WTC11 (cell line): Measurements from ENCODE around the gene NCOA3. TPM values are rescaled to one million over a fixed set of nuclear protein-coding genes. Genes with fewer than 3 reads are reported as not detected.

Source experiments
- ATAC-seq: fragments of 200-7000 bp; cut with Tn5 transposase; 2 replicates; pipeline ENCODE4 v1.10.0; 2021; ENCODE audit warnings: mild to moderate bottlenecking, moderate library complexity
- CTCF ChIA-PET: fragments of 300-600 bp; sonication (Branson Sonifier 250); formaldehyde crosslinking; loops from one replicate; lab custom pipeline; 2021; ENCODE audit warnings: antibody characterized with exemption; lab: Charles Lee
- POLR2A ChIA-PET: fragments of 350-600 bp; sonication (Branson Sonifier 250); formaldehyde crosslinking; loops from one replicate; lab custom pipeline; 2021; ENCODE audit warnings: antibody characterized with exemption; lab: Charles Lee
- DNase-seq: peaks from one replicate; pipeline ENCODE4 v3.0.0; 2021; ENCODE audit warnings: low spot score
- H3K27ac Mint-ChIP-seq: 2 replicates; pipeline ENCODE4 v1.8.0; 2021; ENCODE audit warnings: mixed read lengths
- H3K27me3 Mint-ChIP-seq: 2 replicates; pipeline ENCODE4 v1.8.0; 2021; ENCODE audit warnings: low read depth, mild to moderate bottlenecking, moderate library complexity, mixed read lengths
- H3K36me3 Mint-ChIP-seq: 2 replicates; pipeline ENCODE4 v1.8.0; 2021; ENCODE audit warnings: mixed read lengths
- H3K4me1 Mint-ChIP-seq: 2 replicates; pipeline ENCODE4 v1.8.0; 2022; ENCODE audit warnings: mixed read lengths
- H3K4me3 Mint-ChIP-seq: 2 replicates; pipeline ENCODE4 v1.8.0; 2021; ENCODE audit warnings: mild to moderate bottlenecking, moderate library complexity, mixed read lengths
- H3K9me3 Mint-ChIP-seq: 2 replicates; pipeline ENCODE4 v1.8.0; 2021; ENCODE audit warnings: mixed read lengths
- CBFB ChIP-seq: sonication (generic); formaldehyde crosslinking; IDR thresholded peaks from 2 replicates; pipeline ENCODE4 v1.8.1; 2022; ENCODE audit warnings: mild to moderate bottlenecking, low read depth, missing genetic modification reagents
- CREB1 ChIP-seq: sonication (generic); formaldehyde crosslinking; IDR thresholded peaks from 2 replicates; pipeline ENCODE4 v1.8.0; 2023; ENCODE audit warnings: mild to moderate bottlenecking, missing genetic modification reagents
- FOXJ3 ChIP-seq: sonication (generic); formaldehyde crosslinking; IDR thresholded peaks from 2 replicates; pipeline ENCODE4 v1.9.0; 2021; ENCODE audit warnings: missing genetic modification reagents, mild to moderate bottlenecking, borderline replicate concordance
- FOXP4 ChIP-seq: sonication (generic); formaldehyde crosslinking; IDR thresholded peaks from 2 replicates; pipeline ENCODE4 v1.8.0; 2022; ENCODE audit warnings: mild to moderate bottlenecking, missing genetic modification reagents
- GTF2I ChIP-seq: fragments of 250-450 bp; sonication (Bioruptor Pico); conservative IDR thresholded peaks from 2 replicates; pipeline ENCODE4 v1.4.0; 2021; ENCODE audit warnings: mild to moderate bottlenecking
- IRF2 ChIP-seq: sonication (generic); formaldehyde crosslinking; IDR thresholded peaks from 2 replicates; pipeline ENCODE4 v1.8.0; 2022; ENCODE audit warnings: low read depth, missing genetic modification reagents, borderline replicate concordance
- NFATC4 ChIP-seq: fragments of 250-450 bp; sonication (Bioruptor Pico); IDR thresholded peaks from 2 replicates; pipeline ENCODE4 v1.9.0; 2021; ENCODE audit warnings: mild to moderate bottlenecking
- RORB ChIP-seq: fragments of 250-450 bp; sonication (Bioruptor Pico); IDR thresholded peaks from 2 replicates; pipeline ENCODE4 v1.9.0; 2021; ENCODE audit warnings: mild to moderate bottlenecking
- SMAD3 ChIP-seq: sonication (generic); formaldehyde crosslinking; IDR thresholded peaks from 2 replicates; pipeline ENCODE4 v1.8.0; 2022; ENCODE audit warnings: missing genetic modification reagents, mild to moderate bottlenecking, borderline replicate concordance
- STAT6 ChIP-seq: sonication (generic); formaldehyde crosslinking; conservative IDR thresholded peaks from 2 replicates; pipeline ENCODE4 v1.8.1; 2023; ENCODE audit warnings: mild to moderate bottlenecking, low read depth, missing genetic modification reagents, moderate library complexity
- USF1 ChIP-seq: sonication (generic); formaldehyde crosslinking; IDR thresholded peaks from 2 replicates; pipeline ENCODE4 v1.8.0; 2022; ENCODE audit warnings: mild to moderate bottlenecking, missing genetic modification reagents
- ZBTB21 ChIP-seq: sonication (generic); formaldehyde crosslinking; IDR thresholded peaks from 2 replicates; pipeline ENCODE4 v1.8.1; 2023; ENCODE audit warnings: mild to moderate bottlenecking, missing genetic modification reagents, borderline replicate concordance
- ZNF138 ChIP-seq: sonication (generic); formaldehyde crosslinking; conservative IDR thresholded peaks from 2 replicates; pipeline ENCODE4 v1.8.1; 2022; ENCODE audit warnings: mild to moderate bottlenecking, moderate library complexity, missing genetic modification reagents
- ZNF232 ChIP-seq: sonication (generic); formaldehyde crosslinking; IDR thresholded peaks from 2 replicates; pipeline ENCODE4 v1.8.0; 2022; ENCODE audit warnings: mild to moderate bottlenecking, missing genetic modification reagents
- ZNF425 ChIP-seq: fragments of 250-450 bp; sonication (Bioruptor Pico); conservative IDR thresholded peaks from 2 replicates; pipeline ENCODE4 v1.9.0; 2021; ENCODE audit warnings: mild to moderate bottlenecking
- ZNF671 ChIP-seq: fragments of 250-450 bp; sonication (Bioruptor Pico); IDR thresholded peaks from 2 replicates; pipeline ENCODE4 v1.8.0; 2021; ENCODE audit warnings: mild to moderate bottlenecking
- total RNA-seq: library from RNA; stranded (reverse); gene quantifications from 3 replicates; pipeline ENCODE4 v1.2.3, GENCODE V29; 2021
- TF ChIP-seq, protein P1 (sequence below): sonication (generic); formaldehyde crosslinking; IDR thresholded peaks from 2 replicates; pipeline ENCODE4 v1.8.1; 2023; ENCODE audit warnings: mild to moderate bottlenecking, missing genetic modification reagents
- TF ChIP-seq, protein P2 (sequence below): fragments of 250-450 bp; sonication (Bioruptor Pico); IDR thresholded peaks from 2 replicates; pipeline ENCODE4 v1.9.0; 2021; ENCODE audit warnings: mild to moderate bottlenecking
- TF ChIP-seq, protein P3 (sequence below): sonication (generic); formaldehyde crosslinking; IDR thresholded peaks from 2 replicates; pipeline ENCODE4 v1.8.1; 2022; ENCODE audit warnings: mild to moderate bottlenecking, moderate library complexity, missing genetic modification reagents

Gene NCOA3
- total RNA-seq, 1 experiment from 2014 or later: 25.2 TPM

DNA sequence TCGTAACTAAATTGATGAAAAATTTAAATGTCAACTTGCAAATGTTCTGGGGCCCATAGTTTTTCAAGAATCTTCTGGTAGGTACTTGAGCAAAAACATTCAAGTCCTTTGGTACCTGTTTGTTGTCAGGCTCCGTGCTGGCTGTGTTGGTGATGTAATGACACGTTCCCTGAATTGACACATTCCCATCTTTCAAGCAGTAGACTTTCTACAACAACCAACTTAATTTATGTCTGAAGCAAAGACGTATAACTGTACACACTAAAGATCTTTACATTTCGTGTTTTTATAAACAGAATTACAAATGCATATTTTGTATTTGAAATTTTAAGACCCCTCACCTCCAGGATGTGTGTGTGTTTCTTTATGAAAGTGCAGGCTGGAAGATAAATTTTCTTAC, 49.5 kb downstream of the NCOA3 start:
- H3K36me3 Mint-ChIP-seq: peaks cover 5% of the 10 kb centered on the region
- ATAC-seq (no peak), DNase-seq (no peak)
- TF ChIP-seq ZNF671 (CRISPR knock-in tag): no peak
- TF ChIP-seq CBFB (CRISPR knock-in tag): no peak
- TF ChIP-seq, protein P1, sequence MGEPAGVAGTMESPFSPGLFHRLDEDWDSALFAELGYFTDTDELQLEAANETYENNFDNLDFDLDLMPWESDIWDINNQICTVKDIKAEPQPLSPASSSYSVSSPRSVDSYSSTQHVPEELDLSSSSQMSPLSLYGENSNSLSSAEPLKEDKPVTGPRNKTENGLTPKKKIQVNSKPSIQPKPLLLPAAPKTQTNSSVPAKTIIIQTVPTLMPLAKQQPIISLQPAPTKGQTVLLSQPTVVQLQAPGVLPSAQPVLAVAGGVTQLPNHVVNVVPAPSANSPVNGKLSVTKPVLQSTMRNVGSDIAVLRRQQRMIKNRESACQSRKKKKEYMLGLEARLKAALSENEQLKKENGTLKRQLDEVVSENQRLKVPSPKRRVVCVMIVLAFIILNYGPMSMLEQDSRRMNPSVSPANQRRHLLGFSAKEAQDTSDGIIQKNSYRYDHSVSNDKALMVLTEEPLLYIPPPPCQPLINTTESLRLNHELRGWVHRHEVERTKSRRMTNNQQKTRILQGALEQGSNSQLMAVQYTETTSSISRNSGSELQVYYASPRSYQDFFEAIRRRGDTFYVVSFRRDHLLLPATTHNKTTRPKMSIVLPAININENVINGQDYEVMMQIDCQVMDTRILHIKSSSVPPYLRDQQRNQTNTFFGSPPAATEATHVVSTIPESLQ (CRISPR knock-in tag): no peak
- ChIA-PET POLR2A (no interaction called here), CTCF (interaction anchor here (1.5 kb wide), 1 partner anchor 16 kb away, joined by 3 read pairs; no protein-coding TSS in a partner anchor)
- H3K4me1 Mint-ChIP-seq: peaks cover 34% of the 10 kb centered on the region
- no peaks in the 10 kb centered on the region for H3K27me3 Mint-ChIP-seq
- H3K27ac Mint-ChIP-seq: peak overlapping the region; percentile 10; the same call in 1 of the 2 replicates
- H3K4me3 Mint-ChIP-seq: no peak overlapping the region
- H3K9me3 Mint-ChIP-seq: no peaks in the 10 kb centered on the region

GRCh38 chr20:47551841-47552240, 50.2 kb downstream of the NCOA3 start:
- Mint-ChIP-seq H3K27ac (no peak overlapping the region), H3K4me1 (peaks cover 35% of the 10 kb centered on the region), H3K36me3 (peaks cover 5% of the 10 kb centered on the region), H3K4me3 (no peak overlapping the region), H3K9me3 (no peaks in the 10 kb centered on the region), H3K27me3 (no peaks in the 10 kb centered on the region)
- ChIA-PET POLR2A (no interaction called here), CTCF (interaction anchor here (1.5 kb wide), 1 partner anchor 17 kb away, joined by 3 read pairs; no protein-coding TSS in a partner anchor)
- no peak for TF ChIP-seq FOXP4 (CRISPR knock-in tag)
- TF ChIP-seq, protein P2, sequence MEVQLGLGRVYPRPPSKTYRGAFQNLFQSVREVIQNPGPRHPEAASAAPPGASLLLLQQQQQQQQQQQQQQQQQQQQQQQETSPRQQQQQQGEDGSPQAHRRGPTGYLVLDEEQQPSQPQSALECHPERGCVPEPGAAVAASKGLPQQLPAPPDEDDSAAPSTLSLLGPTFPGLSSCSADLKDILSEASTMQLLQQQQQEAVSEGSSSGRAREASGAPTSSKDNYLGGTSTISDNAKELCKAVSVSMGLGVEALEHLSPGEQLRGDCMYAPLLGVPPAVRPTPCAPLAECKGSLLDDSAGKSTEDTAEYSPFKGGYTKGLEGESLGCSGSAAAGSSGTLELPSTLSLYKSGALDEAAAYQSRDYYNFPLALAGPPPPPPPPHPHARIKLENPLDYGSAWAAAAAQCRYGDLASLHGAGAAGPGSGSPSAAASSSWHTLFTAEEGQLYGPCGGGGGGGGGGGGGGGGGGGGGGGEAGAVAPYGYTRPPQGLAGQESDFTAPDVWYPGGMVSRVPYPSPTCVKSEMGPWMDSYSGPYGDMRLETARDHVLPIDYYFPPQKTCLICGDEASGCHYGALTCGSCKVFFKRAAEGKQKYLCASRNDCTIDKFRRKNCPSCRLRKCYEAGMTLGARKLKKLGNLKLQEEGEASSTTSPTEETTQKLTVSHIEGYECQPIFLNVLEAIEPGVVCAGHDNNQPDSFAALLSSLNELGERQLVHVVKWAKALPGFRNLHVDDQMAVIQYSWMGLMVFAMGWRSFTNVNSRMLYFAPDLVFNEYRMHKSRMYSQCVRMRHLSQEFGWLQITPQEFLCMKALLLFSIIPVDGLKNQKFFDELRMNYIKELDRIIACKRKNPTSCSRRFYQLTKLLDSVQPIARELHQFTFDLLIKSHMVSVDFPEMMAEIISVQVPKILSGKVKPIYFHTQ (CRISPR knock-in tag): no peak
- TF ChIP-seq ZBTB21 (CRISPR knock-in tag): no peak
- TF ChIP-seq USF1 (CRISPR knock-in tag): no peak
- TF ChIP-seq, protein P3, sequence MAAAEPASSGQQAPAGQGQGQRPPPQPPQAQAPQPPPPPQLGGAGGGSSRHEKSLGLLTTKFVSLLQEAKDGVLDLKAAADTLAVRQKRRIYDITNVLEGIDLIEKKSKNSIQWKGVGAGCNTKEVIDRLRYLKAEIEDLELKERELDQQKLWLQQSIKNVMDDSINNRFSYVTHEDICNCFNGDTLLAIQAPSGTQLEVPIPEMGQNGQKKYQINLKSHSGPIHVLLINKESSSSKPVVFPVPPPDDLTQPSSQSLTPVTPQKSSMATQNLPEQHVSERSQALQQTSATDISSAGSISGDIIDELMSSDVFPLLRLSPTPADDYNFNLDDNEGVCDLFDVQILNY (CRISPR knock-in tag): no peak
- no peak for TF ChIP-seq IRF2 (CRISPR knock-in tag)
- no peak for TF ChIP-seq ZNF425 (CRISPR knock-in tag)
- ATAC-seq (no peak), DNase-seq (no peak)

DNA sequence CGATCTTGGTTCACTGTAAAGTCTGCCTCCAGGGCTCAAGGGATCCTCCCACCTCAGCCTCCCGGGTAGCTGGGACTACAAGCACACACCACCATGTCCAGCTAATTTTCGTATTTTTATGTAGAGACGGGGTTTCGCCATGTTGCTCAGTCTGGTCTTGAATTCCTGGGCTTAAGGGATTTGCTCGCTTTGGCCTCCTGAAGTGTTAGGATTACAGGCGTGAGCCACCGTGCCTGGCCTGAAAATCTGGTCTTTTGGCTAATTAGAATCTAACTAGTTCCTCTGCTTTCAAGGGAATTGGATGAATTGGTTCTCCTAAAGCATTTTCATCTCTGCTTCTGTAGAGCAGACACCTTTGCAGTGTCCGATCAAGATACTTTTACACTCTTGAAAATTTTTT, 51.3 kb downstream of the NCOA3 start:
- POLR2A ChIA-PET: no interaction called here
- Mint-ChIP-seq H3K4me3 (no peak overlapping the region), H3K36me3 (peaks cover 5% of the 10 kb centered on the region), H3K27me3 (no peaks in the 10 kb centered on the region), H3K4me1 (peaks cover 46% of the 10 kb centered on the region), H3K27ac (no peak overlapping the region), H3K9me3 (no peaks in the 10 kb centered on the region)
- no peak for ATAC-seq
- no peak for DNase-seq
- CTCF ChIA-PET: no interaction called here
- TF ChIP-seq IRF2 (CRISPR knock-in tag): no peak
- TF ChIP-seq GTF2I: no peak
- TF ChIP-seq CREB1: no peak
- no peak for TF ChIP-seq ZNF138
- TF ChIP-seq SMAD3 (CRISPR knock-in tag): no peak
- no peak for TF ChIP-seq NFATC4
- no peak for TF ChIP-seq FOXJ3 (CRISPR knock-in tag)
- TF ChIP-seq ZNF232: no peak
- TF ChIP-seq RORB (CRISPR knock-in tag): no peak
- TF ChIP-seq STAT6 (CRISPR knock-in tag): no peak
